ENCODE data around the gene COL27A1. TPM values are rescaled to one million over a fixed set of nuclear protein-coding genes. Genes with fewer than 3 reads are reported as not detected.

Gene COL27A1
- total and polyA plus RNA-seq, 2 donors from 2014 or later = 13.6 to 45.6 TPM

DNA sequence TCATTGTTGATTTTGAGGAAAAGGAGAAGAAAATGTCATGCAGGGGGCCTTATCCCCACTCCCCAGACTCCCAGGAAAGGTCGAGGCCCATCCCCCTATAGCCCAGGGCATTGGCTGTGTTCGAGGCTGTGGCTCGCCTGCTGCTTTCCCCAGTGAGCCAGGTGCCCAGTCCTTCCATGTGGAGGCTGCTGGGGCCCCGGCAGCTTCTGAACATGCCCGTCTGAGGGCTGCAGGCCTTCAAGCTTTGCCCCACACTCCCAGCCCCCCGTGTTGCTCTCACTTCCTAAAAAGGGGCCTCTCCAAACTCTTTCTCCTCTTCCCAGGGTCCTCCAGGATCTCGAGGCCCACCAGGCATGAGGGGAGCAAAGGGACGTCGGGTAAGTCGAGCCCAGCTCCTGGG, 102.9 kb downstream of the COL27A1 start:
- peaks cover 0 to 3% (median 0%) of the 10 kb centered on the region in 3 donors for H3K36me3 ChIP-seq (ENCODE audit: control insufficient read depth in 2 of 3, insufficient read depth in 3 of 3, low read length in 3 of 3)
- no peaks in the 10 kb centered on the region for H3K27me3 ChIP-seq (ENCODE audit: control insufficient read depth, insufficient read depth, low read length)
- H3K4me3 ChIP-seq (ENCODE audit: low read length in 3 of 3) = no peak overlapping the region
- H3K4me1 ChIP-seq (ENCODE audit: control insufficient read depth in 2 of 3, insufficient read depth in 2 of 3, low read depth in 1 of 3, low read length in 3 of 3) = no peaks in the 10 kb centered on the region
- FAIRE-seq (no peak), DNase-seq (no peak)
- TF ChIP-seq, protein P1, sequence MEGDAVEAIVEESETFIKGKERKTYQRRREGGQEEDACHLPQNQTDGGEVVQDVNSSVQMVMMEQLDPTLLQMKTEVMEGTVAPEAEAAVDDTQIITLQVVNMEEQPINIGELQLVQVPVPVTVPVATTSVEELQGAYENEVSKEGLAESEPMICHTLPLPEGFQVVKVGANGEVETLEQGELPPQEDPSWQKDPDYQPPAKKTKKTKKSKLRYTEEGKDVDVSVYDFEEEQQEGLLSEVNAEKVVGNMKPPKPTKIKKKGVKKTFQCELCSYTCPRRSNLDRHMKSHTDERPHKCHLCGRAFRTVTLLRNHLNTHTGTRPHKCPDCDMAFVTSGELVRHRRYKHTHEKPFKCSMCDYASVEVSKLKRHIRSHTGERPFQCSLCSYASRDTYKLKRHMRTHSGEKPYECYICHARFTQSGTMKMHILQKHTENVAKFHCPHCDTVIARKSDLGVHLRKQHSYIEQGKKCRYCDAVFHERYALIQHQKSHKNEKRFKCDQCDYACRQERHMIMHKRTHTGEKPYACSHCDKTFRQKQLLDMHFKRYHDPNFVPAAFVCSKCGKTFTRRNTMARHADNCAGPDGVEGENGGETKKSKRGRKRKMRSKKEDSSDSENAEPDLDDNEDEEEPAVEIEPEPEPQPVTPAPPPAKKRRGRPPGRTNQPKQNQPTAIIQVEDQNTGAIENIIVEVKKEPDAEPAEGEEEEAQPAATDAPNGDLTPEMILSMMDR (IDR thresholded peaks at IDR 0.05; ENCODE audit: borderline replicate concordance, extremely low read depth, insufficient read depth) = no peak
- H3K9me3 ChIP-seq (ENCODE audit: control insufficient read depth in 2 of 3, insufficient read depth in 1 of 3, low read length in 3 of 3) = no peaks in the 10 kb centered on the region
- no peak overlapping the region for H3K9ac ChIP-seq (ENCODE audit: low read length in 3 of 3)
- no peak overlapping the region for H3K27ac ChIP-seq (ENCODE audit: low read depth in 2 of 2, low read length in 2 of 2)
- intact Hi-C loops (cut with DNase I) = no loop called here

DNA sequence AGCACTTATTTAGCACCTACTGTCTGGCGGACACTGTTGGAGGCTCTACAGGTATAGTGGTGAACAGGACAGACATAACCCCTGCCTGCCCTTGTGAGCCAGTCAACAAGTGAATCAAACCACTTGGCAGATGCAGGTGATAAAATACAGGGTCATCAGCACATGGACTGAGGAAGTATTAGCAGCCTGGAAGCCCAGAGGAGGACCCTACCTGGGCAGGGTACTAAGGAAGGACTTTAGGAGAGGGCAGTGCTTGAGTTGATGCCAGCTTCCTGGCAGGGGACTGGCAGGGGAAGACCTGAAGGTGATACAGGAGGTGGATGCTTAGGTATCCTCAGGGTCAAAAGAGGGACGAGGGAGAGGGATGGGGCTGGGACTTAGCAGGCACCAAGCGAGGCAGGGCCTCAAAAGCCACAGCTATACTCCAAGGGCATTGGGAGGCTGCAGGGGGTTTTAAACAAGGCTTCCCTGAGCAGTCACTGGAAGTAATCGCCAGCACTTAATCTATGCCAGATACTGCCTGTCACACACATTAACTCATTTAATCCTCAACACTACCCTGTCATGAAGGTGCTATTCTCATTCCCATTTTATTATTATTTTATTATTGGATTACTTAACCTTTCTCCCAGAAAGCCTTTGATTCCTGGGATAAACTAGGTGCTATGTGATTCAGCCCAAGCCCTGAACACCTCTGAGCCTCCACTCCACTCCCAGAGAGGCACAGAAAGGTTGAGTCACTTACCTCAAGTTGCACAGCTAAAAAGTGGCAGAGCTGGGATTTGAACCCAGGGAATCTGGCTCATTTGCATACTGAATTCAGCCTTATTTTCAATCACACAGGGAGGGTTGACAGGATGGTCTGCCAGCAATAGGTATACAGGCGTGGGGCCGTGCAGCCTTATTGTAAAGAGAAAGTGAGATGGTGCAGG, 103.8 kb downstream of the COL27A1 start:
- H3K27me3 ChIP-seq (ENCODE audit: control insufficient read depth, insufficient read depth, low read length) = no peaks in the 10 kb centered on the region
- intact Hi-C loops (cut with DNase I) = no loop called here
- FAIRE-seq (no peak), DNase-seq (no peak)
- H3K36me3 ChIP-seq (ENCODE audit: control insufficient read depth in 2 of 3, insufficient read depth in 3 of 3, low read length in 3 of 3) = peaks cover 0 to 3% (median 0%) of the 10 kb centered on the region in 3 donors
- no peak overlapping the region for H3K9ac ChIP-seq (ENCODE audit: low read length in 3 of 3)
- TF ChIP-seq, protein P1 (IDR thresholded peaks at IDR 0.05; ENCODE audit: borderline replicate concordance, extremely low read depth, insufficient read depth) = no peak
- no peaks in the 10 kb centered on the region for H3K9me3 ChIP-seq (ENCODE audit: control insufficient read depth in 2 of 3, insufficient read depth in 1 of 3, low read length in 3 of 3)
- no peak overlapping the region for H3K27ac ChIP-seq (ENCODE audit: low read depth in 2 of 2, low read length in 2 of 2)
- H3K4me3 ChIP-seq (ENCODE audit: low read length in 3 of 3) = no peak overlapping the region
- no peaks in the 10 kb centered on the region for H3K4me1 ChIP-seq (ENCODE audit: control insufficient read depth in 2 of 3, insufficient read depth in 2 of 3, low read depth in 1 of 3, low read length in 3 of 3)

DNA sequence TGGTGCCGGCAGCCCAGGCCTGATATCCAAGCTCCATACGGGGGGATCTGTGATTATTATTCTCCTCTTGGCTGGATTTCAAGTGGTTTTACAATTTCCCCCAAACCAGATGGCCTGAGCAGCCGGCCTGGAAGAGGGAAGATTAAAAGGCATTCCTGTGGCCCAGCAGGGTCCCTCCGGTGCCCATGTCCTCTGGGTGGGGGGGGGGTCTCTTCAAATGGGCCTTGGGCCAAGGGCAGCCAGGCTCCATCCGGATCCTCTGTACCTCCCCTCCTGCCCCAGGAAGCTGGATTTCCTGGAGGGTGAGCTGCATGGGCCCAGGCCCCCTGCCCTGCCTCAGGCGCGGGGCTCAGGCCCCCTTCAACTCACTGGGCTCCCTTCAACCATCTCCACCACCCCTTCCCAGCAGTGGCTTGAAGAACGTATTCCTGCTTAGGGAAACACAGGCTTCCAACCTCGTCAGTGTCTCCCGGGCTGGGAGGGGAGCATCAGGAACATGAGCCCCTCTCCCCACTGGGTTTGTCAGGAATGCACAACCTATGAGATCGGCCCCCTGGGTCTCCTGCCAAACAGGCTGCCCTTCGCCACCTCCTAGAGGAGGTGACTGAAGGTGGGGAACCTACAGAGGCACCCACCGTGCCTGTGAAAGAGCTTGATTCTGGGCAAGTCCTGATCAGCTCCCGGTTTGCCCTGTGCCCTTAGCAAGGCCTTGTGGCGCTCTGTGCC, 104.6 kb downstream of the COL27A1 start:
- intact Hi-C loops (cut with DNase I) = no loop called here
- Histone ChIP-seq H3K9ac (ENCODE audit: low read length in 3 of 3) (no peak overlapping the region), H3K4me1 (ENCODE audit: control insufficient read depth in 2 of 3, insufficient read depth in 2 of 3, low read depth in 1 of 3, low read length in 3 of 3) (no peaks in the 10 kb centered on the region), H3K9me3 (ENCODE audit: control insufficient read depth in 2 of 3, insufficient read depth in 1 of 3, low read length in 3 of 3) (no peaks in the 10 kb centered on the region), H3K4me3 (ENCODE audit: low read length in 3 of 3) (no peak overlapping the region), H3K27me3 (ENCODE audit: control insufficient read depth, insufficient read depth, low read length) (no peaks in the 10 kb centered on the region), H3K36me3 (ENCODE audit: control insufficient read depth in 2 of 3, insufficient read depth in 3 of 3, low read length in 3 of 3) (peaks cover 0 to 3% (median 0%) of the 10 kb centered on the region in 3 donors), H3K27ac (ENCODE audit: low read depth in 2 of 2, low read length in 2 of 2) (no peak overlapping the region)
- DNase-seq = no peak
- TF ChIP-seq, protein P1 (IDR thresholded peaks at IDR 0.05; ENCODE audit: borderline replicate concordance, extremely low read depth, insufficient read depth) = no peak
- no peak for FAIRE-seq

All from kidney (tissue), 14 donors.